ENCODE data around the gene B3GNT9.

DNA sequence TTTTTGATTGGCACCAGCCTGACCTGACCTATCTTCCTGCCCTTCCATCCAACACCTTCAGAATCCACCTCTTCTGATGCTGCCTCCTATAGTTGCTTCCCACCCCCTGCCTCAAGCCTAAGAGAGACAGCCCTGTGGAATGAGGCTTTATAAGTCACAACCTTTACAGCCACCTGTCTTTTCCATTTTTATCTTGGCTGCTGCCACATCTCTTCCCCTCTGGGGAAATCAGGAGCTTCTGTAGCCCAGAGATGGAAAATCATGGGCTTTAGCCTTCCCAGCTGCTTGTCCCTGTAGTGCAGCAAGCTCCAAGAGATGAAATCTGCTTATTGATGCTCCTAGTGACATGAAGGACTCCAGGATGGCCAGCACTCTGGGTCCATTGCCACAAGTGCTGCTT lies 22.4 kb downstream of the B3GNT9 start:
- TF ChIP-seq, protein P1, sequence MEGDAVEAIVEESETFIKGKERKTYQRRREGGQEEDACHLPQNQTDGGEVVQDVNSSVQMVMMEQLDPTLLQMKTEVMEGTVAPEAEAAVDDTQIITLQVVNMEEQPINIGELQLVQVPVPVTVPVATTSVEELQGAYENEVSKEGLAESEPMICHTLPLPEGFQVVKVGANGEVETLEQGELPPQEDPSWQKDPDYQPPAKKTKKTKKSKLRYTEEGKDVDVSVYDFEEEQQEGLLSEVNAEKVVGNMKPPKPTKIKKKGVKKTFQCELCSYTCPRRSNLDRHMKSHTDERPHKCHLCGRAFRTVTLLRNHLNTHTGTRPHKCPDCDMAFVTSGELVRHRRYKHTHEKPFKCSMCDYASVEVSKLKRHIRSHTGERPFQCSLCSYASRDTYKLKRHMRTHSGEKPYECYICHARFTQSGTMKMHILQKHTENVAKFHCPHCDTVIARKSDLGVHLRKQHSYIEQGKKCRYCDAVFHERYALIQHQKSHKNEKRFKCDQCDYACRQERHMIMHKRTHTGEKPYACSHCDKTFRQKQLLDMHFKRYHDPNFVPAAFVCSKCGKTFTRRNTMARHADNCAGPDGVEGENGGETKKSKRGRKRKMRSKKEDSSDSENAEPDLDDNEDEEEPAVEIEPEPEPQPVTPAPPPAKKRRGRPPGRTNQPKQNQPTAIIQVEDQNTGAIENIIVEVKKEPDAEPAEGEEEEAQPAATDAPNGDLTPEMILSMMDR (IDR thresholded peaks at IDR 0.05) = no peak
- TF ChIP-seq ZFX (IDR thresholded peaks at IDR 0.05; ENCODE audit: borderline replicate concordance) = no peak

All from 22Rv1 (cell line).